NCI-H526 treated with DMSO at 0.1 percent for 48 hours (cell line): Measurements from ENCODE around the gene SHC2.

Experiments used
- DNase-seq: peaks from one replicate; lab custom pipeline; 2025; lab: John Stamatoyannopoulos, UW

SHC2 gene

GRCh38 chr19:372306-372890 lies 88.4 kb downstream of the SHC2 start:
- DNase-seq: no peak

DNA sequence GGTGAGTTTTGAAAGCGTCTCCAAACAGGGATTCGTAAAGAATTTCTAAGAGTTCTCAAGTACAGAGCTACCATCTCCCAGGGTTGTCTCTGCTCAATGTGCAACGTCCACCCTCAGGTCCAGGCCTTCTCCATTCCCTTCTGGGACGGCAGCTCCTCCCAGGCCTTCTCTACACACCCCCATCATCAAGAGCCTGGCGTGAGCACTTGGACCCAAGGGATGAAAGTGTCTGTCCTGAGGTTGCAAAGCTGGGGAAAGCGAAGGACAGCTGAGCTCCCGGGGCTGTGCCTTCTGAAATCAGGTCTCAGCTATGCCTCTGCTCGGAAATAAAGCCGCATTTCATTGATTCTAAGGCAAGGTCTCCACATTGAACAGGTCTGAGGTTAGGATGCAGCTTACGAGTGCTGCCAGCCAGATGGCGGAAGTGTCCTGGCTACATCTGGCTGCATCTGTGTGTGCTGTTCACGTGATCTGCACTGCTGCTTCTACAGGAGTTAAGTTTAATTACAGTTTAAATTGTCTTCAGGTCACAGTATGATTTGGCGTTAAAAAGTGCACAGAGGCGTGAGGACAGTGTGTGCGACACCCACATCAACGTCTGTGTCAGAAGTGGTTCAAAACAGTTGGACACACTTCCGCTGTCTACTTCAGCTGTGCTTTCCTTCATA lies 89.2 kb downstream of the SHC2 start:
- no peak for DNase-seq

- DNase-seq: no peak
Observed at GRCh38 chr19:370641-371330, 90.0 kb downstream of the SHC2 start.

DNA sequence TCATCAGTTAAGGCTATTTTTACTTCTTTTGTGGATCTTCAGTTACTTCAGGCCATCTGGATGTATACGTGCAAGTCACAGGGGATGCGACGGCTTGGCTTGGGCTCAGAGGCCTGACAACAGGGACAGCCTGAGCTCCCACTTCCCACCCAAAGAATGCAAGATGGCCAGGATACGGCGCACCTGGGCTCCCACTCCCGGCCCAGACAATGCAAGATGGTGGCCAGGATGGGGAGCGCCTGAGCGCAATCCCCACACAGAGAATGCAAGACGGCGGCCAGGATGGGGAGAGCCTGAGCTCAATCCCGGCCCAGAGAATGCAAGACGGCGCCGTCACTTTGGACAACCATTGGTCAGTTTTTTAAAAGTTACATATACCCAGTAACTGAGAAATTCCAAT lies 91.0 kb downstream of the SHC2 start:
- DNase-seq: no peak

- no peak for DNase-seq
Observed at GRCh38 chr19:369256-369655, 91.6 kb downstream of the SHC2 start.

DNA sequence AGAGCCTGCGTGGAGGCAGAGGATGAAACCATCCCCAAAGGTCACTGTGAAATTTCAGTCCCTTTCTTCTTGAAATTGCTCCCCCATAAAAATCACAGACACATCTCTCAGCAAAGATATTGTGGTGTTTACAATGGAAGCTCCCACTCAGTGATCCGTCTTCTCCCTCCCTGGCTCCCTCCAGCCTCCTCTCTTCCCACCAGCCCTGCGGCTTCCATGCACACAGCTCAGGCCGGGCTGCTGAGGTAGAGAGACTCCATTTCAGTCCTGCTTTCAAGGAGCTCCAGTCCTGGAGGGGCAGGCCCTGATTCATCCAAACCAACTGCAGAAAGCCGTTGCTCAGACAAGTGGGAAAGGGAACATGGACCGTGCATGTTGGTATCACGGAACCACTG lies 92.2 kb downstream of the SHC2 start:
- no peak for DNase-seq

DNA sequence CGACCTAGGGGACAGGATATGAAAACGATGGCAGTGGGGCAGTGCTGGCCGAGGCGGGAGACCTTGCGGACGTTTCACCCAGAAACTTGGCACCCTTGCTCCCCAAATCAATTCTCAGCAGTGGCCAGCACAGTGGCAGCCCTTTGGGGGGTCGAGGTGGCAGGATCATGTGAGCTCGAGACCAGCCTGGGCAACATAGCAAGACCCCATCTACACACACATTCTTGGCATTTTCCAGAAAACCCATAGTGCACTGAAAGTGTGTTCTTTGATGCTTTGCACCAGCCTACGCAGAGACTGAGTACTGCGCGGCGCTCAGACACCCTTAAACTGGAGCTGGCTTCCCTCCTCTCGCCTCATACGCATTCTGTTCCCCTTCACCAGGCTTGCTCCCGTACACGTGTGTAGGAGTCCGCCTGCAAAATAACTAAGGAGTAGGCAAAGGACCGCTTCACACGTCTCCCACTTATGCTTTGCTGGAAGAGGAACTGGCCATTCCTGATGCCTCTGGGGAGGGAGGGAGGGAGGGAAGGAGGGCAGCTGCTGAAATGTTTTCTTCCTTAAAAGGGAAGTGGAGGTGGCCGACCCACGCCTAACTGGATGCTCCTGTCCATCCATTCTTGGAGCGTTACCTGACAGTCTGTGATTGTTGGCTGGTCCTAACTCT lies 92.7 kb downstream of the SHC2 start:
- no peak for DNase-seq

- DNase-seq: no peak
Observed at GRCh38 chr19:367561-367960, 93.3 kb downstream of the SHC2 start.

- DNase-seq: no peak
Observed at GRCh38 chr19:366951-367350, 93.9 kb downstream of the SHC2 start.
